ENCODE measurements around the gene DOCK2. TPM values are rescaled to one million over a fixed set of nuclear protein-coding genes. Genes with fewer than 3 reads are reported as not detected.

Gene DOCK2
- total and polyA plus RNA-seq, 2 donors (not counting 3 experiments of a cell fraction or from before 2014, with no cell fraction given): 0.62 to 4.8 TPM

DNA sequence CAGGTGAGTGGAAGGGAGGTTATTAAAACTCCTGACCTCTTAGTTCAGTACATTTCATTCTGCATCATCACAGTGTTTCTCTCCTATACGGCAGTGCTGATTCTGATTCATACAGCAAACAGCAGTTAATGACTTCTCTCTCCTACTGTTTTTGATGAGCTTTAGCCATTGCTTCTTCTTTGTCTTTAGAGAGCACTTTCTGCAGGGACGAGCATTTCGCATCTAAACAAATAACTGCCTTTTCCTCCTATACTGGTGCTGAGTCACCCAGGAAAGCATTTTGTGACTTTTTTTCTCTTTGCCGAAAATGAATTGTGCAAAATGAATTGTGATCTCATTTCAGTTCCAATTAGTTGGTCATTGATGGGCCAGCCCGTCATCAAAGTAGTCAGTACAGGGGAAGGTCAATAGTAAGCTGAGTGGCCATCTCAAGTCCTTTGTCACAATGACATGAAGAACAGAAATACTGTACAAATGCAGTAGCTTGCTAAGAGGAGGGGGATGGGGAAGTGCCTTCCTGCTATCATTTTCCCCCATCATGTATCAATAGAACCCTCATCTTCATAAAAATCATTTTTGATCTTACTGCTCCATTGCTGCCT, 244.7 kb downstream of the DOCK2 start:
- intact Hi-C loops (cut with micrococcal nuclease): no loop called here
- DNase-seq (ENCODE audit: low read depth, low spot score) (no peak), FAIRE-seq (no peak)
- H3K79me2 ChIP-seq (ENCODE audit: control insufficient read depth, insufficient read depth, low read length): peaks cover 3% of the 10 kb centered on the region
- POLR2A ChIA-PET: no interaction called here
- H2AFZ ChIP-seq (ENCODE audit: low read depth, low read length): no peak overlapping the region
- no peaks in the 10 kb centered on the region for H3K4me1 ChIP-seq (ENCODE audit: control insufficient read depth, extremely low read depth, insufficient read depth, low read length)
- no peaks in the 10 kb centered on the region for H3K9me3 ChIP-seq (replicated peaks; ENCODE audit: control insufficient read depth, insufficient read depth, low read length)
- H3K36me3 ChIP-seq (ENCODE audit: control insufficient read depth in 2 of 2, extremely low read depth in 1 of 2, insufficient read depth in 2 of 2, low read length in 2 of 2): peaks cover 0 to 28% of the 10 kb centered on the region in 2 experiments
- BruUV-seq (replicated peaks): no TSS peak
- H4K20me1 ChIP-seq (replicated peaks; ENCODE audit: control insufficient read depth, extremely low read depth, insufficient read depth, low read length): no peaks in the 10 kb centered on the region
- no peak overlapping the region for H3K4me3 ChIP-seq (replicated peaks in 1 of 3; ENCODE audit: insufficient read depth in 1 of 3, low read depth in 1 of 3, low read length in 3 of 3)
- no peaks in the 10 kb centered on the region for H3K27me3 ChIP-seq (ENCODE audit: control insufficient read depth in 2 of 2, insufficient read depth in 2 of 2, low read length in 2 of 2)
- H3K4me2 ChIP-seq (ENCODE audit: insufficient read depth, low read length): no peak overlapping the region
- dilution Hi-C loops (cut with MboI; ENCODE audit: extremely low pct_ligation_motif_present, low sequenced_read_pairs): no loop called here
- H3K27ac ChIP-seq (ENCODE audit: insufficient read depth, low read depth, low read length): no peak overlapping the region
- TF ChIP-seq, protein P1, sequence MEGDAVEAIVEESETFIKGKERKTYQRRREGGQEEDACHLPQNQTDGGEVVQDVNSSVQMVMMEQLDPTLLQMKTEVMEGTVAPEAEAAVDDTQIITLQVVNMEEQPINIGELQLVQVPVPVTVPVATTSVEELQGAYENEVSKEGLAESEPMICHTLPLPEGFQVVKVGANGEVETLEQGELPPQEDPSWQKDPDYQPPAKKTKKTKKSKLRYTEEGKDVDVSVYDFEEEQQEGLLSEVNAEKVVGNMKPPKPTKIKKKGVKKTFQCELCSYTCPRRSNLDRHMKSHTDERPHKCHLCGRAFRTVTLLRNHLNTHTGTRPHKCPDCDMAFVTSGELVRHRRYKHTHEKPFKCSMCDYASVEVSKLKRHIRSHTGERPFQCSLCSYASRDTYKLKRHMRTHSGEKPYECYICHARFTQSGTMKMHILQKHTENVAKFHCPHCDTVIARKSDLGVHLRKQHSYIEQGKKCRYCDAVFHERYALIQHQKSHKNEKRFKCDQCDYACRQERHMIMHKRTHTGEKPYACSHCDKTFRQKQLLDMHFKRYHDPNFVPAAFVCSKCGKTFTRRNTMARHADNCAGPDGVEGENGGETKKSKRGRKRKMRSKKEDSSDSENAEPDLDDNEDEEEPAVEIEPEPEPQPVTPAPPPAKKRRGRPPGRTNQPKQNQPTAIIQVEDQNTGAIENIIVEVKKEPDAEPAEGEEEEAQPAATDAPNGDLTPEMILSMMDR (IDR thresholded peaks at IDR 0.05; ENCODE audit: extremely low read depth in 1 of 2, insufficient read depth in 1 of 2, low read depth in 1 of 2, low read length in 2 of 2): no peak
- no peak for TF ChIP-seq POLR2A (IDR thresholded peaks at IDR 0.05; ENCODE audit: low read depth, low read length)
- no peak for TF ChIP-seq MYC (IDR thresholded peaks at IDR 0.05; ENCODE audit: low read depth, low read length)
- no peak for TF ChIP-seq POLR2AphosphoS5 (IDR thresholded peaks at IDR 0.05; ENCODE audit: insufficient read depth, low read depth, low read length)
- no peak for TF ChIP-seq EZH2 (IDR thresholded peaks at IDR 0.05; ENCODE audit: borderline replicate concordance, low read depth, low read length, severe bottlenecking)
- TF ChIP-seq FOS (IDR thresholded peaks at IDR 0.05; ENCODE audit: borderline replicate concordance, insufficient read depth, low read length): no peak
- TF ChIP-seq JUN (IDR thresholded peaks at IDR 0.05; ENCODE audit: borderline replicate concordance, insufficient read depth, insufficient read length, low read depth): no peak
- no peak for TF ChIP-seq GATA2 (IDR thresholded peaks at IDR 0.05; ENCODE audit: insufficient read depth, insufficient read length, low read depth, low read length)
- TF ChIP-seq, protein P2, sequence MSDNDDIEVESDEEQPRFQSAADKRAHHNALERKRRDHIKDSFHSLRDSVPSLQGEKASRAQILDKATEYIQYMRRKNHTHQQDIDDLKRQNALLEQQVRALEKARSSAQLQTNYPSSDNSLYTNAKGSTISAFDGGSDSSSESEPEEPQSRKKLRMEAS (IDR thresholded peaks at IDR 0.05; ENCODE audit: insufficient read depth, insufficient read length): no peak
- H3K9ac ChIP-seq (replicated peaks; ENCODE audit: extremely low read depth, insufficient read depth, low read length): no peak overlapping the region
- CTCF ChIA-PET: interaction anchor here (0.9 to 2.9 kb wide), 3 partner anchors 89 to 189 kb away, joined by 3 to 13 read pairs (median 3); partner anchors contain the start of gene INSYN2B
- no peaks in the 10 kb centered on the region for H3K9me1 ChIP-seq (replicated peaks; ENCODE audit: control insufficient read depth, extremely low read depth, insufficient read depth, low read length)
